Mesodermal cell (in vitro differentiated cells): ENCODE data around the gene TBC1D16.

Source experiments
- H3K27ac ChIP-seq: 2 replicates; pipeline ENCODE4 v1.7.0; 2013; ENCODE audit warnings: mild to moderate bottlenecking, low read depth, low read length, moderate library complexity; ENCODE audit not compliant: severe bottlenecking
- H3K36me3 ChIP-seq: 2 replicates; pipeline ENCODE4 v1.7.1; 2013; ENCODE audit warnings: mild to moderate bottlenecking, low read length, moderate library complexity; ENCODE audit not compliant: control insufficient read depth, insufficient read depth
- H3K4me1 ChIP-seq: one replicate; pipeline ENCODE4 v1.7.1; 2013; ENCODE audit warnings: mild to moderate bottlenecking, low read length; ENCODE audit not compliant: insufficient read depth, control insufficient read depth, poor library complexity, severe bottlenecking
- H3K4me3 ChIP-seq: 2 replicates; pipeline ENCODE4 v1.7.0; 2013; ENCODE audit warnings: low read length, control low read depth, mild to moderate bottlenecking; ENCODE audit not compliant: insufficient read depth, poor library complexity, severe bottlenecking; ENCODE audit errors: extremely low read depth
- H3K9me3 ChIP-seq: 2 replicates; pipeline ENCODE4 v1.7.1; 2013; ENCODE audit warnings: mild to moderate bottlenecking, low read length, moderate library complexity; ENCODE audit not compliant: control insufficient read depth
- WGBS, 2 experiments: methylation state at CpG; one replicate each; pipeline ENCODE4 v1.1.5; 2013; ENCODE audit warnings: missing lambda C conversion rate in 2 of 2; ENCODE audit not compliant: insufficient coverage in 2 of 2; 5-methylcytosine and 5-hydroxymethylcytosine counted together

Gene TBC1D16

GRCh38 chr17:79948406-79948944, 87.2 kb downstream of the TBC1D16 start:
- Histone ChIP-seq H3K36me3 (peaks cover 47% of the 10 kb centered on the region), H3K9me3 (no peaks in the 10 kb centered on the region), H3K4me3 (no peak overlapping the region), H3K27ac (no peak overlapping the region), H3K4me1 (peaks cover 36% of the 10 kb centered on the region)
- 94 to 99% methylated on average over 10 of the region's 10 CpGs for WGBS, 2 experiments

- H3K36me3 ChIP-seq, result peaks cover 55% of the 10 kb centered on the region
- 95 to 97% methylated on average over 29 to 31 of the region's 31 CpGs for whole genome bisulfite sequencing, 2 experiments
- H3K4me3 ChIP-seq, result no peak overlapping the region
- H3K9me3 ChIP-seq, result no peaks in the 10 kb centered on the region
- H3K27ac ChIP-seq, result no peak overlapping the region
- H3K4me1 ChIP-seq, result peaks cover 34% of the 10 kb centered on the region
These were observed 88.2 kb downstream of the TBC1D16 start for GRCh38 chr17:79947351-79948031.

- Histone ChIP-seq H3K9me3 (no peaks in the 10 kb centered on the region), H3K4me3 (no peak overlapping the region), H3K4me1 (peaks cover 26% of the 10 kb centered on the region), H3K36me3 (peaks cover 60% of the 10 kb centered on the region), H3K27ac (no peak overlapping the region)
- WGBS, 2 experiments, result 93 to 96% methylated on average over 22 of the region's 25 CpGs
These were observed 89.1 kb downstream of the TBC1D16 start for GRCh38 chr17:79946352-79947231.

GRCh38 chr17:79945591-79946255, 89.9 kb downstream of the TBC1D16 start:
- Histone ChIP-seq H3K4me3 (no peak overlapping the region), H3K9me3 (no peaks in the 10 kb centered on the region), H3K4me1 (peaks cover 17% of the 10 kb centered on the region), H3K27ac (no peak overlapping the region), H3K36me3 (peaks cover 66% of the 10 kb centered on the region)
- WGBS, 2 experiments, result 95 to 97% methylated on average over 18 to 24 of the region's 25 CpGs

GRCh38 chr17:79944821-79945391, 90.8 kb downstream of the TBC1D16 start:
- no peak overlapping the region for H3K4me3 ChIP-seq

GRCh38 chr17:79944251-79944812, 91.3 kb downstream of the TBC1D16 start:
- H3K36me3 ChIP-seq, result peaks cover 74% of the 10 kb centered on the region
- 90 to 93% methylated on average over 11 to 21 of the region's 23 CpGs for WGBS, 2 experiments
- no peaks in the 10 kb centered on the region for H3K9me3 ChIP-seq
- H3K27ac ChIP-seq, result no peak overlapping the region
- no peak overlapping the region for H3K4me3 ChIP-seq
- peaks cover 3% of the 10 kb centered on the region for H3K4me1 ChIP-seq

More at GRCh38 chr17:79944821-79945391, 90.8 kb downstream of the TBC1D16 start:
- Histone ChIP-seq H3K9me3 (no peaks in the 10 kb centered on the region), H3K4me1 (peaks cover 9% of the 10 kb centered on the region), H3K27ac (no peak overlapping the region), H3K36me3 (peaks cover 75% of the 10 kb centered on the region)
- WGBS, 2 experiments, result 96 to 97% methylated on average over 28 to 29 of the region's 31 CpGs

GRCh38 chr17:79943347-79944241, 92.1 kb downstream of the TBC1D16 start:
- Histone ChIP-seq H3K9me3 (no peaks in the 10 kb centered on the region), H3K27ac (no peak overlapping the region), H3K4me3 (no peak overlapping the region), H3K36me3 (peaks cover 67% of the 10 kb centered on the region), H3K4me1 (peaks cover 3% of the 10 kb centered on the region)
- WGBS, 2 experiments, result 95% methylated on average over 38 to 41 of the region's 42 CpGs

- WGBS, 2 experiments, result 89 to 93% methylated on average over 33 to 35 of the region's 35 CpGs
- peaks cover 59% of the 10 kb centered on the region for H3K36me3 ChIP-seq
- H3K4me1 ChIP-seq, result peaks cover 3% of the 10 kb centered on the region
- no peak overlapping the region for H3K4me3 ChIP-seq
- H3K9me3 ChIP-seq, result no peaks in the 10 kb centered on the region
- H3K27ac ChIP-seq, result no peak overlapping the region
These were observed 92.9 kb downstream of the TBC1D16 start for GRCh38 chr17:79942591-79943346.

GRCh38 chr17:79942011-79942405, 93.7 kb downstream of the TBC1D16 start:
- H3K9me3 ChIP-seq, result no peaks in the 10 kb centered on the region
- 94 to 95% methylated on average over 20 to 22 of the region's 22 CpGs for WGBS, 2 experiments
- H3K27ac ChIP-seq, result no peak overlapping the region
- H3K36me3 ChIP-seq, result peaks cover 52% of the 10 kb centered on the region
- peaks cover 3% of the 10 kb centered on the region for H3K4me1 ChIP-seq
- no peak overlapping the region for H3K4me3 ChIP-seq
